CD14-positive monocyte (primary cell): ENCODE data around the gene MAD1L1. TPM values are rescaled to one million over a fixed set of nuclear protein-coding genes. Genes with fewer than 3 reads are reported as not detected.
"Not testable (repeated sequence)": the region's sequence is repeated elsewhere in the genome, so short reads cannot be mapped to it uniquely, and the experiment has no call there.

Experiments used
- DNase-seq, 3 donors: peaks; one replicate each; pipeline ENCODE4 v3.0.0-alpha.2; 2011 to 2022
- H2AFZ ChIP-seq: 2 replicates; pipeline ENCODE4 v1.6.0; 2012; ENCODE audit warnings: mild to moderate bottlenecking, low read depth, low read length, inconsistent platforms; ENCODE audit not compliant: insufficient read depth, poor library complexity, severe bottlenecking
- H3K27ac ChIP-seq, 2 donors: 1 replicate in 1 of 2; 2 replicates in 1 of 2; pipeline ENCODE4 v1.5.1; 2012 to 2013; ENCODE audit warnings: low read length in 2 of 2, control low read depth in 1 of 2, inconsistent platforms in 1 of 2, low read depth in 1 of 2, mild to moderate bottlenecking in 1 of 2
- H3K27me3 ChIP-seq, 2 donors: one replicate each; pipeline versions ENCODE4 v1.6.0 to v1.6.1; 2011 to 2013; ENCODE audit warnings: low read length in 2 of 2; ENCODE audit not compliant: control insufficient read depth in 2 of 2, insufficient read depth in 2 of 2
- H3K36me3 ChIP-seq, 2 donors: replicated peaks in 1 of 2; 1 replicate in 1 of 2; 2 replicates in 1 of 2; pipeline versions ENCODE4 v1.5.1 to v1.6.1; 2012 to 2013; ENCODE audit warnings: low read length in 2 of 2, control low read depth in 1 of 2, inconsistent platforms in 1 of 2, mild to moderate bottlenecking in 1 of 2; ENCODE audit not compliant: insufficient read depth in 2 of 2, control insufficient read depth in 1 of 2
- H3K4me1 ChIP-seq, 2 donors: 1 replicate in 1 of 2; 2 replicates in 1 of 2; pipeline versions ENCODE4 v1.5.1 to v1.6.1; 2012 to 2013; ENCODE audit warnings: low read length in 2 of 2, control low read depth in 1 of 2, inconsistent platforms in 1 of 2, mild to moderate bottlenecking in 1 of 2, moderate library complexity in 1 of 2; ENCODE audit not compliant: insufficient read depth in 2 of 2, control insufficient read depth in 1 of 2
- H3K4me2 ChIP-seq: replicated peaks from 2 replicates; pipeline ENCODE3; 2012; ENCODE audit warnings: low read length, moderate library complexity, mild to moderate bottlenecking; ENCODE audit not compliant: poor library complexity, severe bottlenecking; ENCODE audit errors: extremely low read depth
- H3K4me3 ChIP-seq, 3 experiments: fragments of 200-600 bp in 1 of 3; sonication (generic) in 1 of 3; replicated peaks in 1 of 3; 1 replicate in 2 of 3; 2 replicates in 1 of 3; pipeline ENCODE4 v1.5.1; 2011 to 2013; ENCODE audit warnings: low read length in 3 of 3, mild to moderate bottlenecking in 3 of 3, control low read depth in 2 of 3, low read depth in 2 of 3, inconsistent platforms in 1 of 3, moderate library complexity in 1 of 3
- H3K79me2 ChIP-seq: 2 replicates; pipeline ENCODE4 v1.6.0; 2012; ENCODE audit warnings: mild to moderate bottlenecking, control low read depth, inconsistent platforms, low read length, moderate library complexity; ENCODE audit not compliant: insufficient read depth
- H3K9ac ChIP-seq: 2 replicates; pipeline ENCODE4 v1.6.0; 2017; ENCODE audit warnings: low read length, mild to moderate bottlenecking; ENCODE audit not compliant: insufficient read depth, poor library complexity, severe bottlenecking
- H3K9me3 ChIP-seq, 2 donors: replicated peaks in 1 of 2; 1 replicate in 1 of 2; 2 replicates in 1 of 2; pipeline versions ENCODE4 v1.5.1 to v1.6.1; 2012 to 2013; ENCODE audit warnings: low read length in 2 of 2, control low read depth in 1 of 2; ENCODE audit not compliant: control insufficient read depth in 1 of 2, insufficient read depth in 1 of 2
- H4K20me1 ChIP-seq: 2 replicates; pipeline ENCODE4 v1.6.0; 2012; ENCODE audit warnings: mild to moderate bottlenecking, low read length, control low read depth, moderate library complexity; ENCODE audit not compliant: insufficient read depth
- H3K27ac Mint-ChIP-seq, 7 donors: one replicate each; pipeline ENCODE4 v1.8.0; 2020; ENCODE audit warnings: mild to moderate bottlenecking in 7 of 7, mixed read lengths in 7 of 7, moderate library complexity in 6 of 7, inconsistent platforms in 2 of 7
- H3K27me3 Mint-ChIP-seq, 3 donors: one replicate each; pipeline ENCODE4 v1.8.0; 2021 to 2022; ENCODE audit warnings: low read depth in 3 of 3, mild to moderate bottlenecking in 3 of 3, mixed read lengths in 3 of 3, moderate library complexity in 3 of 3, inconsistent platforms in 1 of 3
- H3K36me3 Mint-ChIP-seq, 2 donors: one replicate each; pipeline ENCODE4 v1.8.0; 2020; ENCODE audit warnings: mixed read lengths in 2 of 2, inconsistent platforms in 1 of 2, mild to moderate bottlenecking in 1 of 2
- H3K4me1 Mint-ChIP-seq: one replicate; pipeline ENCODE4 v1.8.0; 2020; ENCODE audit warnings: mild to moderate bottlenecking, mixed read lengths
- H3K4me3 Mint-ChIP-seq, 2 donors: one replicate each; pipeline ENCODE4 v1.8.0; 2020; ENCODE audit warnings: mild to moderate bottlenecking in 2 of 2, mixed read lengths in 2 of 2, moderate library complexity in 1 of 2
- H3K9me3 Mint-ChIP-seq, 7 donors: one replicate each; pipeline ENCODE4 v1.8.0; 2020 to 2022; ENCODE audit warnings: mixed read lengths in 7 of 7, mild to moderate bottlenecking in 6 of 7, moderate library complexity in 6 of 7, inconsistent platforms in 2 of 7
- CTCF ChIP-seq: fragments of 200-600 bp; IDR thresholded peaks from one replicate; pipeline ENCODE4 v1.8.0; 2022; ENCODE audit warnings: antibody characterized with exemption, mild to moderate bottlenecking
- WGBS: methylation state at CpG from one replicate; pipeline ENCODE4 v1.1.5; 2013; ENCODE audit warnings: missing lambda C conversion rate; ENCODE audit not compliant: insufficient coverage; 5-methylcytosine and 5-hydroxymethylcytosine counted together
- intact Hi-C, 2 donors: fragments of 100-400 bp; cut with micrococcal nuclease; formaldehyde crosslinking; loops; one replicate each; pipeline versions ENCODE4 v1.15.0 to v1.15.1; 2023
- polyA plus RNA-seq, 3 donors: library from polyadenylated mRNA; depleted of rRNA in 1 of 3; unstranded in 2 of 3; stranded (reverse) in 1 of 3; fragments of 300-500 nt in 2 of 3; fragments of >200 nt in 1 of 3; fragmentation: Illumina TruSeq in 2 of 3; gene quantifications; 1 replicate in 2 of 3; 2 replicates in 1 of 3; pipeline ENCODE4 v1.2.3, GENCODE V29; 2012 to 2021

The MAD1L1 gene
- polyA plus RNA-seq, 3 donors, result 22.0 to 39.4 (median 33.2) TPM

GRCh38 chr7:2270495-2270894, 37.8 kb upstream of the MAD1L1 start:
- H2AFZ ChIP-seq, result no peak overlapping the region
- H3K27ac ChIP-seq, result no peak overlapping the region
- Mint-ChIP-seq H3K4me1 (no peaks in the 10 kb centered on the region), H3K27me3 (no peaks in the 10 kb centered on the region), H3K4me3 (no peak overlapping the region), H3K36me3 (peaks cover 32 to 53% of the 10 kb centered on the region in 2 donors), H3K9me3 (peaks cover 0 to 3% (median 0%) of the 10 kb centered on the region in 7 donors), H3K27ac (no peak overlapping the region)
- H3K4me1 ChIP-seq, result no peaks in the 10 kb centered on the region
- peaks cover 30 to 36% of the 10 kb centered on the region in 2 donors for H3K36me3 ChIP-seq
- no peak overlapping the region for H3K9ac ChIP-seq
- TF ChIP-seq CTCF, result no peak
- no peak overlapping the region for H3K4me2 ChIP-seq
- 96% methylated on average over 4 of the region's 8 CpGs for WGBS
- intact Hi-C loops, result no loop called here
- no peak overlapping the region for H3K4me3 ChIP-seq
- no peaks in the 10 kb centered on the region for H3K79me2 ChIP-seq
- H3K27me3 ChIP-seq, result no peaks in the 10 kb centered on the region
- H3K9me3 ChIP-seq, result no peaks in the 10 kb centered on the region
- no peak for DNase-seq
- H4K20me1 ChIP-seq, result no peaks in the 10 kb centered on the region

DNA sequence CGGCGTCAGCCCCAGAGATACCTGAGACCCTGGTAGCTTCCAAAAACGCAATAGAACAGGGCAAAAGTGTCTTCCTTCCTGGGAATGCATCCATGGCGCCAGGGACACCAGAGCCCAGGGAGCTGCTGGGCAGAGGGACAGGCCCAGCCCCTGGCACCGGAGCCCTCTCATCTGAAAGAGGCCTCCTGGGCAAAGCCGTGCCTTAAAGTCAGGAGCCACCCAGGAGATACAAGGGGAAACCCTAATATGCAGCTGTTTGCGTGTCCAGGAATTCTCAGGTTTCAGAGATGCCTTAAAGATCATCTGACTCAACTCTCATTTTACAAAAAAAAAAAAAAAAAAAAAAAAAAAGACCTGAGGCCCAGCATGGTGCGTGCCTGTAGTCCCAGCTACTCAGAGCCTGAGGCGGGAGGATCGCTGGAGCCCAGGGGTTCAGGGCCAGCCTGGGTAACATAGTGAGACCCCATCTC, 37.3 kb upstream of the MAD1L1 start:
- Histone ChIP-seq H2AFZ (no peak overlapping the region), H3K9ac (no peak overlapping the region), H3K27me3 (no peaks in the 10 kb centered on the region), H3K4me1 (no peaks in the 10 kb centered on the region), H3K79me2 (no peaks in the 10 kb centered on the region), H3K9me3 (no peaks in the 10 kb centered on the region), H3K36me3 (peaks cover 28 to 34% of the 10 kb centered on the region in 2 donors), H3K4me3 (no peak overlapping the region), H3K27ac (no peak overlapping the region), H3K4me2 (no peak overlapping the region), H4K20me1 (no peaks in the 10 kb centered on the region)
- WGBS, result 97% methylated on average over 6 of the region's 10 CpGs
- peaks cover 0 to 3% (median 0%) of the 10 kb centered on the region in 7 donors for H3K9me3 Mint-ChIP-seq
- H3K36me3 Mint-ChIP-seq, result peaks cover 30 to 48% of the 10 kb centered on the region in 2 donors
- H3K4me1 Mint-ChIP-seq, result no peaks in the 10 kb centered on the region
- intact Hi-C loops, result no loop called here
- no peak for DNase-seq
- no peak for TF ChIP-seq CTCF
- no peak overlapping the region for H3K4me3 Mint-ChIP-seq
- H3K27me3 Mint-ChIP-seq, result no peaks in the 10 kb centered on the region
- H3K27ac Mint-ChIP-seq, result no peak overlapping the region

GRCh38 chr7:2269089-2269990, 36.6 kb upstream of the MAD1L1 start:
- H3K27me3 ChIP-seq, H3K4me3 Mint-ChIP-seq, H3K27ac ChIP-seq, H3K4me1 Mint-ChIP-seq, H4K20me1 ChIP-seq, H3K27ac Mint-ChIP-seq, H3K9me3 ChIP-seq, H2AFZ ChIP-seq, H3K4me3 ChIP-seq, DNase-seq, H3K9ac ChIP-seq, H3K27me3 Mint-ChIP-seq, H3K9me3 Mint-ChIP-seq, intact Hi-C loops, H3K4me2 ChIP-seq, H3K4me1 ChIP-seq, H3K79me2 ChIP-seq: not testable (repeated sequence)
- H3K36me3 ChIP-seq, result peaks cover 25 to 29% of the 10 kb centered on the region in 2 donors
- peaks cover 28 to 46% of the 10 kb centered on the region in 2 donors for H3K36me3 Mint-ChIP-seq
- WGBS, result 97% methylated on average over 7 of the region's 18 CpGs
